ENCODE results near the gene RETREG1.

The RETREG1 gene

DNA sequence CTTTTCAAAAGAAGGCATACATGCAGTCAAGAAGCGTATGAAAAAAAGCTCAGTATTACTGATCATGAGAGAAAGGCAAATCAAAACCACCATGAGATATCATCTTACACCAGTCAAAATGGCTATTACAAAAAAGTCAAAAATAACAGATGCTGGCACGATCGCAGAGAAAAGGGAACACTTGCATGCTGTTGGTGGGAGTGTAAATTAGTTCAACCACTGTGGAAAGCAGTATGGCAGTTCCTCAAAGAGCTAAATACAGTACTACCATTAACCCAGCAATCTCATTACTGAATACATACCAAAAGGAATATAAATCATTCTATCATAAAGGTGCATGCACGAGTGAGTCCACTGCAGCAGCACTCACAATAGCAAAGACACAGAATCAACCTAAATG is 24.5 kb downstream of the RETREG1 start:
- ChIA-PET CTCF (interaction anchor here (0.5 to 1.0 kb wide), 2 partner anchors 11 to 19 kb away, joined by 3 read pairs; no protein-coding TSS in a partner anchor), POLR2A (interaction anchor here (0.6 kb wide), 1 partner anchor 21 kb away, joined by 3 read pairs; no protein-coding TSS in a partner anchor)
- peaks cover 10% of the 10 kb centered on the region; the same call in 1 of the 2 replicates for H3K4me1 ChIP-seq (ENCODE audit: control insufficient read depth, insufficient read depth, low read length)
- no peak overlapping the region for H3K27ac ChIP-seq (ENCODE audit: extremely low read depth, low read depth, low read length)
- H3K9me3 ChIP-seq (ENCODE audit: control insufficient read depth, insufficient read depth, low read depth, low read length): no peaks in the 10 kb centered on the region
- H3K4me3 ChIP-seq (ENCODE audit: low read depth, low read length): no peak overlapping the region
- H3K36me3 ChIP-seq (ENCODE audit: control insufficient read depth in 2 of 2, insufficient read depth in 1 of 2, low read length in 2 of 2): peaks cover 0 to 4% of the 10 kb centered on the region in 2 experiments; a peak in 1 of 3 replicates
- TF ChIP-seq ZSCAN16 (tag by site-specific recombination; IDR thresholded peaks at IDR 0.05): no peak
- no peak for TF ChIP-seq ZNF501 (tag by site-specific recombination; IDR thresholded peaks at IDR 0.05)
- TF ChIP-seq, protein P1, sequence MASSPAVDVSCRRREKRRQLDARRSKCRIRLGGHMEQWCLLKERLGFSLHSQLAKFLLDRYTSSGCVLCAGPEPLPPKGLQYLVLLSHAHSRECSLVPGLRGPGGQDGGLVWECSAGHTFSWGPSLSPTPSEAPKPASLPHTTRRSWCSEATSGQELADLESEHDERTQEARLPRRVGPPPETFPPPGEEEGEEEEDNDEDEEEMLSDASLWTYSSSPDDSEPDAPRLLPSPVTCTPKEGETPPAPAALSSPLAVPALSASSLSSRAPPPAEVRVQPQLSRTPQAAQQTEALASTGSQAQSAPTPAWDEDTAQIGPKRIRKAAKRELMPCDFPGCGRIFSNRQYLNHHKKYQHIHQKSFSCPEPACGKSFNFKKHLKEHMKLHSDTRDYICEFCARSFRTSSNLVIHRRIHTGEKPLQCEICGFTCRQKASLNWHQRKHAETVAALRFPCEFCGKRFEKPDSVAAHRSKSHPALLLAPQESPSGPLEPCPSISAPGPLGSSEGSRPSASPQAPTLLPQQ (tag by site-specific recombination; IDR thresholded peaks at IDR 0.05): no peak
- TF ChIP-seq ZNF548 (tag by site-specific recombination; IDR thresholded peaks at IDR 0.05): no peak
- no peak for TF ChIP-seq ZNF169 (tag by site-specific recombination; IDR thresholded peaks at IDR 0.05)
- no peak for TF ChIP-seq ZNF266 (tag by site-specific recombination; IDR thresholded peaks at IDR 0.05; ENCODE audit: low read depth)
- TF ChIP-seq MZF1 (tag by site-specific recombination; IDR thresholded peaks at IDR 0.05; ENCODE audit: borderline replicate concordance): no peak
- TF ChIP-seq ZNF140 (tag by site-specific recombination; IDR thresholded peaks at IDR 0.05): no peak
- no peak for TF ChIP-seq ZNF354C (tag by site-specific recombination; IDR thresholded peaks at IDR 0.05; ENCODE audit: borderline replicate concordance, low read depth)
- no peak for TF ChIP-seq ZNF366 (tag by site-specific recombination; conservative IDR thresholded peaks at IDR 0.05)
- no peak for TF ChIP-seq ZNF423 (tag by site-specific recombination; IDR thresholded peaks at IDR 0.05)
- TF ChIP-seq ZNF133 (tag by site-specific recombination; IDR thresholded peaks at IDR 0.05): no peak
- no peak for TF ChIP-seq ZNF747 (tag by site-specific recombination; IDR thresholded peaks at IDR 0.05)
- no peak for TF ChIP-seq BCL11A (tag by site-specific recombination; IDR thresholded peaks at IDR 0.05; ENCODE audit: low read depth)
- TF ChIP-seq, protein P2, sequence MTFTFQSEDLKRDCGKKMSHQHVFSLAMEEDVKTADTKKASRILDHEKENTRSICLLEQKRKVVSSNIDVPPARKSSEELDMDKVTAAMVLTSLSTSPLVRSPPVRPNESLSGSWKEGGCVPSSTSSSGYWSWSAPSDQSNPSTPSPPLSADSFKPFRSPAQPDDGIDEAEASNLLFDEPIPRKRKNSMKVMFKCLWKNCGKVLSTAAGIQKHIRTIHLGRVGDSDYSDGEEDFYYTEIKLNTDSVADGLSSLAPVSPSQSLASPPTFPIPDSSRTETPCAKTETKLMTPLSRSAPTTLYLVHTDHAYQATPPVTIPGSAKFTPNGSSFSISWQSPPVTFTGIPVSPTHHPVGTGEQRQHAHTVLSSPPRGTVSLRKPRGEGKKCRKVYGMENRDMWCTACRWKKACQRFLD (tag by site-specific recombination; IDR thresholded peaks at IDR 0.05): no peak
- no peak for TF ChIP-seq ZNF707 (tag by site-specific recombination; IDR thresholded peaks at IDR 0.05)
- no peak for TF ChIP-seq ZNF416 (tag by site-specific recombination; IDR thresholded peaks at IDR 0.05)

DNA sequence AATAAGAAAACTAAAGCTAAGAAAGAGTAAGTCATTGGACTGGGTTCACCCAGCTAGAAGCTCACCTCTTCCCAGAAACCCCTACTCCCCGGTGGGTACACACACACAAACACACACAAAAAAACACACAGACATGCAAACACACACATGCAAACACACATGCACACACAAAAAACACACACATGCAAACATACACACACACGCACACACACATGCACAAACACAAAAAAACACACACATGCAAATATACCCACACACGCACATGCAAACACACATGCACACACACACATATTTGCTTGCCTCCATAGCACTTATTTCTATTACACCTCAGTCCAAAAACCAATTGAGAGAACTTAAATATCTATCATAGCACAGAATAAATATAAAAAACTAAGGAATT is 26.1 kb downstream of the RETREG1 start:
- peaks cover 0 to 4% of the 10 kb centered on the region in 2 experiments; a peak in 1 of 3 replicates for H3K36me3 ChIP-seq (ENCODE audit: control insufficient read depth in 2 of 2, insufficient read depth in 1 of 2, low read length in 2 of 2)
- peaks cover 10% of the 10 kb centered on the region; the same call in 1 of the 2 replicates for H3K4me1 ChIP-seq (ENCODE audit: control insufficient read depth, insufficient read depth, low read length)
- POLR2A ChIA-PET: no interaction called here
- H3K27ac ChIP-seq (ENCODE audit: extremely low read depth, low read depth, low read length): no peak overlapping the region
- peak; percentile 98 for TF ChIP-seq ZSCAN4 (tag by site-specific recombination; IDR thresholded peaks at IDR 0.05)
- TF ChIP-seq ZNF140 (tag by site-specific recombination; IDR thresholded peaks at IDR 0.05): no peak
- no peak for TF ChIP-seq SCRT1 (tag by site-specific recombination; IDR thresholded peaks at IDR 0.05; ENCODE audit: borderline replicate concordance)
- no peak overlapping the region for H3K4me3 ChIP-seq (ENCODE audit: low read depth, low read length)
- CTCF ChIA-PET: interaction anchor here (0.6 kb wide), 1 partner anchor 15 kb away, joined by 5 read pairs; no protein-coding TSS in a partner anchor
- H3K9me3 ChIP-seq (ENCODE audit: control insufficient read depth, insufficient read depth, low read depth, low read length): no peaks in the 10 kb centered on the region

DNA sequence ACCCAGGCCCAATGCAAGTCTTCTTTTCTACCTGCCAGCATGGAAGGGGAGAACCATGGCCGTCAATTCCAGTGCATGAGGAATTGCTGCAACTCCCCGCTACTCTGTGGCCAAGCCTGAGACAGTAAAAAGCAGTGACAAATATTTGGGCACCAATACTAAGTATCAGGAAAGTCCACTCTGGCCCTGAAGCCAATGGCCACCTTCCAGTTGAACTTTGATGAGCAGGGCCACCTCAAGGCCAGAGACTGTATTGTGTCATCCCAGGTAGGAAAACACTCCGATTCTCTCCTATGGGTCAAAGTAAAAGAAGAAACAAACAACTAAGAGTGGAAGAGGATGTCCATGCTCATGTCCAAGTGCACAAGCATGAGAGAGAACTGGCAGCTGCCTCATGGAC is 27.1 kb downstream of the RETREG1 start:
- Histone ChIP-seq H3K4me1 (ENCODE audit: control insufficient read depth, insufficient read depth, low read length) (peaks cover 10% of the 10 kb centered on the region; the same call in 1 of the 2 replicates), H3K27ac (ENCODE audit: extremely low read depth, low read depth, low read length) (no peak overlapping the region), H3K9me3 (ENCODE audit: control insufficient read depth, insufficient read depth, low read depth, low read length) (no peaks in the 10 kb centered on the region), H3K4me3 (ENCODE audit: low read depth, low read length) (no peak overlapping the region), H3K36me3 (ENCODE audit: control insufficient read depth in 2 of 2, insufficient read depth in 1 of 2, low read length in 2 of 2) (peaks cover 0 to 4% of the 10 kb centered on the region in 2 experiments; a peak in 1 of 3 replicates)
- POLR2A ChIA-PET: no interaction called here
- CTCF ChIA-PET: interaction anchor here (0.7 kb wide), 1 partner anchor 147 kb away, joined by 3 read pairs; no protein-coding TSS in a partner anchor
- no peak for TF ChIP-seq ZNF214 (tag by site-specific recombination; IDR thresholded peaks at IDR 0.05; ENCODE audit: borderline replicate concordance)
- no peak for TF ChIP-seq ZNF184 (tag by site-specific recombination; IDR thresholded peaks at IDR 0.05)
